Gastroesophageal sphincter (tissue), 3 donors: Measurements from ENCODE around the gene SPI1.

ENCODE experiments used
- CTCF ChIP-seq, 4 experiments: fragments of 200-600 bp in 2 of 4; fragments of 450-650 bp in 2 of 4; sonication (generic) in 1 of 4; IDR thresholded peaks; one replicate each; pipeline ENCODE4 v1.5.1; 2017 to 2019; ENCODE audit warnings: antibody characterized with exemption in 4 of 4, mild to moderate bottlenecking in 2 of 4, moderate library complexity in 2 of 4
- EP300 ChIP-seq: sonication (generic); formaldehyde crosslinking; IDR thresholded peaks from one replicate; pipeline ENCODE4 v1.6.1; 2017; ENCODE audit warnings: antibody characterized with exemption, mild to moderate bottlenecking
- POLR2A ChIP-seq, 2 donors: fragments of 450-650 bp; IDR thresholded peaks; one replicate each; pipeline ENCODE4 v1.6.1; 2017; ENCODE audit warnings: antibody characterized with exemption in 2 of 2, mild to moderate bottlenecking in 2 of 2, moderate library complexity in 1 of 2
- POLR2AphosphoS5 ChIP-seq: sonication (generic); formaldehyde crosslinking; IDR thresholded peaks from one replicate; pipeline ENCODE4 v1.6.1; 2017; ENCODE audit warnings: antibody characterized with exemption

- no peak for TF ChIP-seq POLR2A (IDR thresholded peaks at IDR 0.05)
- no peak for TF ChIP-seq CTCF (IDR thresholded peaks at IDR 0.05)
- no peak for TF ChIP-seq POLR2AphosphoS5
- no peak for TF ChIP-seq EP300
These were observed 757 bp downstream of the SPI1 start for GRCh38 chr11:47377571-47378009.
